Esophagus mucosa (tissue), 1 donor: Measurements from ENCODE around the gene RUSF1. TPM values are rescaled to one million over a fixed set of nuclear protein-coding genes. Genes with fewer than 3 reads are reported as not detected.
"Not testable (repeated sequence)": the region's sequence is repeated elsewhere in the genome, so short reads cannot be mapped to it uniquely, and the experiment has no call there.

Source experiments
- ATAC-seq: fragments of 200-7000 bp; cut with Tn5 transposase; one replicate; pipeline ENCODE4 v1.9.1; 2020
- total RNA-seq: library from RNA; stranded (reverse); gene quantifications from one replicate; pipeline ENCODE4 v1.2.4, GENCODE V29; 2023
- donor health status: DM: yes; HTN: yes; CAD: no.

RUSF1 gene
- total RNA-seq, 1 donor from 2014 or later = 29.9 TPM

DNA sequence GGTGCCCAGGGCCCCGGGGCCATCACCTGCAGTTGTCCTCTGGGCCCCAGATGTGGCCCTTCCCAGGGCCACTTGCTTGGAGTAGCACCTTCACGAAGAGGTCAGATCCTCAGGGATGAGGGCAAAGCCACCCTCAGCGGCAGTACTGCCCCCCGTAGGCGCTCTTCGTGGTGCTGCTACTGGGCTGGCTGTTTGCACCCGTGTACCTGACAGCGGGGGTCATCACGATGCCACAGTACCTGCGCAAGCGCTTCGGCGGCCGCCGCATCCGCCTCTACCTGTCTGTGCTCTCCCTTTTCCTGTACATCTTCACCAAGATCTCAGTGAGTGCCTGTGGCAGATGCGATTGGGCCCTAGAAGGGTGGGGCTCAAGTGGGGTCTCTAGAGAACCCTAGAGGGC lies 22.6 kb downstream of the RUSF1 start:
- ATAC-seq = no peak

DNA sequence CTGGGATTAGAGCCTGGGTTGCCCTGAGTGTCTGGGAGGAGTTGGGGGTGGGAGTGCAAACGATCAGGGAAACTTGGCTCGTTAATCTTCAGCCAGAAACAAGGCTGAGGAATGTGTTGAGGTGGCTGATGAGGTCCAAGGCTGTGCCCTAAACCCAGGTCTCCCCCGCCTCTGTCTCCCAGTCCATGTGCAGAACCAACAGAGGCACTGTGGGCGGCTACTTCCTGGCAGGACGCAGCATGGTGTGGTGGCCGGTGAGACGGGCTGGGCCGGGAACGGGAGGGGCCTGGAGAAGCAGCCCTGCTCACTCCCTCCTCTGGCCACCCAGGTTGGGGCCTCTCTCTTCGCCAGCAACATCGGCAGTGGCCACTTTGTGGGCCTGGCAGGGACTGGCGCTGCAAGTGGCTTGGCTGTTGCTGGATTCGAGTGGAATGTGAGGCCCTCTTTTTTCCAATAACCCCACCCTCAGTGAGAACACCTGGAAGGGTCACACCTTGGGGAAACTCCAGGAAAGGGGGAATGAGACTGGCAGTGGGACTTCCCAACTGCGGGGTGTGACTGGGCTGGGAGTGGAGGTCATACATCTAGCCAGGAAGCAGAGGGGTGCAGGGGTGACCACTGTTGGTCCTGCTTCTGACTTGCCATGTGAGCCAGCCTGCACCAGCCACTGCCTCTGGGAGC lies 23.6 kb downstream of the RUSF1 start:
- ATAC-seq = no peak

DNA sequence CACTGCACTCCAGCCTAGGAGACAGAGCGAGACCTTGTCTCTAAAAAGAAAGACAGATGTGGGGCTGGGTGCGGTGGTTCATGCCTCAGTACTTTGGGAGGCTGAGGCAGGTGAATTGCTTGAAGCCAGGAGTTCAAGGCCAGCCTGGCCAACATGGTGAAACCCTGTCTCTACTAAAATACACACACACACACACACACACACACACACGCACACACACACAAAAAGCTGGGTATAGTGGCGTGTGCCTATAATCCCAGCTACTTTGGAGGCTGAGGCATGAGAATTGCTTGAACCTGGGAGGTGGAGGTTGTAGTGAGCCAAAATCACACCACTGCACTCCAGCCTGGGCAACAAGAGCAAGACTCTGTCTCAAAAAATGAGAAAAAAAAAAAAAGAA lies 24.1 kb downstream of the RUSF1 start:
- ATAC-seq = not testable (repeated sequence)

DNA sequence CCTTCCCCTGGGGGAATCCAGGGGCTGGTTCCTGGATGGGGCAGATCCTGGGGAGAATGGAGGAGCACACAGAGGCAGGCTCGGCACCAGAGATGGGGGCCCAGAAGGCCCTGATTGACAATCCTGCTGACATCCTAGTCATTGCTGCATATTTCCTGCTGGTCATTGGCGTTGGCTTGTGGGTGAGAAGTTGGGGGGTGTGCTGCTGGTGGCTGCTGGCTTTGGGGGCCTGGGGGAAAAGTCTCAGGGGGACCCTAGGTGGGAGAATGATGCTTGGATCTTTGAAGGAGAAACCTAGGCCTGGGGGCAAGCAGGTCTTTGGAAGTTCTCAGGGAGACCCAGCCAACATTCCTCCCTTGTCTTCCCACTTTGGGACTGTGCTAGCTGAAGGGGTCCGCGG lies 25.1 kb downstream of the RUSF1 start, which contains the start of gene SLC5A2:
Gene SLC5A2 (plus strand): TSS at position 43 of the 400 bp plus-strand sequence. CDS start 14 bp downstream, at position 57.
- ATAC-seq = no peak

DNA sequence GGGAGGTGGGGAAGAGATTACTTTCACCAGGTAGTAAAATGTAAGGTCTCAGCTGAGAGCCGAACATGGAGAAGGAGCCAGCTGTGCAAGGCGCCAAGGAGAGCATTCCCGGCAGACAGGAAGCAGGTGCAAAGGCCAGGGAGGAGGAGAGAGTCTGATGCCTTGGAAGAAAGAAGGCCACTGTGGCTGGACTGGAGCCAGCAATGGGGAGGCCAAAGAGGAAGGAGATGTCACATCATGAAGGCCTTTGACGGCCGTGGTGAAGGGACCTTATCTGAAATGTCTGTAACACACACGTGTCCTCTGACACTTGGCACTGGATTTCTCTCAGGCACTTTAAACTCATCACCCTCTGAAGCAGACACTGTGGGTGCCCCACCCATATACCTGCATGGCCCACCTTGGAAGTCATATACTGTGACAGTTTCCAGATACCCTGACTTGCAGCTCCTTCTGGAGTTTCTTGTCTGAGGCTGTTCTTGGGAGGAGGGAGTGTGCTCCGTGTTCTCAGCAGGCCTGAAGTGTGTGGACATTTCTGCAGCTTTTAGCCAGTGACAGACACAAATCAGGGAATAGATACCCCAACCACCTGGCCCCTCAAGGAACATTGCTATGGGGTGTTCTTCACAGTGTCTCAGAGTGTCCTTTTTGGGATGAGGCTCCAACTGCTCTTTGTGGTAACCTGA lies 27.2 kb downstream of the RUSF1 start:
- ATAC-seq = no peak

DNA sequence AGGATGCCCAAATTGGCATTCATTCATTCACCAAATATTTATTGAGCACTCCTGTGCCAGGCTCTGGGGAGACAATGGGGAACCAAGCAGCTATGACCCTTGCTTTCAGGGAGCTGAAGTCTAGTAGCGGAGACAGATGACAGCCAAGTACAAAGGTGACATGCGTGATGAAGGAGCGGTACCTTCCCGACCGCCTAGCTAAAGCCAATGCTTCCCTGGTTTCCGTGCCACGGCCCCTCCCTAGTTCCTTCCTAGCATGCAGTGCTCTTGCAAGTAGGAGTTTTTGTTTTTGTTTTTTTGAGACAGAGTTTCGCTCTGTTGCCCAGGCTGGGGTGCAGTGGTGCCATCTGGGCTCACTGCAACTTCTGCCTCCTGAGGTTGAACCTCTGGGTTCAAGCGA lies 28.4 kb downstream of the RUSF1 start:
- ATAC-seq = no peak

DNA sequence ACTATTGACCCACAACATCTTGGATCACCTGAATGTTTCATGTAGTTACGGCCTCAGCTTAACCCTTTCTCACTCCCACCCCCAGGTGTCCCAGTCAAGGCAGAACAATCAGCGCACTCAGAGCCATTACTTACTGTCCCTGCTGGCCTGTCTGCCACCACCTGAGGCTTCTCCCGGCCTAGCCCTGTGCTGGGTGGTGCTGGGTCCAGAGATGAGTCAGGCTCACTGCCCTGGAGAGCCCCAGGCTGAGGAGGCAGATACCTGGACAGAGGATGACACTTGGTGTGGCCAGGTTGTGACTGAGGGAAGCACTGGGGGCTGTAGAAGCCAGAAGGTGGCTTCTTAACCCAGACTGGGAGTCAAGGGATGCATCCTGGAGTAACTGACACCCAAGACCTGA lies 29.2 kb downstream of the RUSF1 start:
- ATAC-seq = peak; percentile 20

DNA sequence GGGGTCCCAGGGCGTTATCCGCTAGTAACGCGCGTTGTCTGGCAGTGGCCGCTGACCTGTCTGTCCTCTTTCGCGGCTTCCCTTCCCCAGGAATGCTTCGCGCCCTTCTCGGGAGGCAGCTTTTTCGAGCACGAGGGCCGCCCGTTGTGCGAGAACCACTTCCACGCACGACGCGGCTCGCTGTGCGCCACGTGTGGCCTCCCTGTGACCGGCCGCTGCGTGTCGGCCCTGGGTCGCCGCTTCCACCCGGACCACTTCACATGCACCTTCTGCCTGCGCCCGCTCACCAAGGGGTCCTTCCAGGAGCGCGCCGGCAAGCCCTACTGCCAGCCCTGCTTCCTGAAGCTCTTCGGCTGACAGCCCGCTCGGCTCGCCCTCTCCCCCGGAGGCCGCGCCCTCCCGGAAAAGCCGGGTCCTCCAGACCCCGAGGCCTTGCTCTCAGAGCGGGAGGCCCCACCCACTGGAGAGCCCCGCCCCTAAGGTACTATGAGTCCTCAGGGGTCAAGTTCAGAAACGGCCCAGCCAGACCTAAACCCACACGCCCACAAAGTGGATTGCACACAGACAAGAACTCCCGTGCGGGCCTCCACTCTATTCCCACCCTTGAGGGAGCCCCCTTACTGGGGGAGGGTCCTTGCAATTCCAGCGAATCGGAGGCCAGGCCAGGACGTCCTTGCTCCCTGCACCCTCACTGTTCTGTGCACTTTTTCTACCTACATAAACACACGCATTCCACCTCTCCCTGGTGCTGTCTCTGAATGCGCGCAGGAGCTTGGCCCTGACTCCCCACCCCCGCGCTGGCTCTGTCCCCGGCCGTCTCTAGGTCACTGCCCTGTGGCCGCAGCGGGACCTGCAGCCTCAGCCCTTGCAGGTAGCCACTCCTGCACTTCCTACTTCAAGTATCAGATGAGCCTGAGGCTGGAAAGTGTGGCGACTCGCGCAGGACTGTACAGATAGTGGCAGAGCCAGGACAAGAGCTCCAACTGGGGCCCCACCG lies 30.7 kb downstream of the RUSF1 start:
- ATAC-seq = peak; percentile 6

DNA sequence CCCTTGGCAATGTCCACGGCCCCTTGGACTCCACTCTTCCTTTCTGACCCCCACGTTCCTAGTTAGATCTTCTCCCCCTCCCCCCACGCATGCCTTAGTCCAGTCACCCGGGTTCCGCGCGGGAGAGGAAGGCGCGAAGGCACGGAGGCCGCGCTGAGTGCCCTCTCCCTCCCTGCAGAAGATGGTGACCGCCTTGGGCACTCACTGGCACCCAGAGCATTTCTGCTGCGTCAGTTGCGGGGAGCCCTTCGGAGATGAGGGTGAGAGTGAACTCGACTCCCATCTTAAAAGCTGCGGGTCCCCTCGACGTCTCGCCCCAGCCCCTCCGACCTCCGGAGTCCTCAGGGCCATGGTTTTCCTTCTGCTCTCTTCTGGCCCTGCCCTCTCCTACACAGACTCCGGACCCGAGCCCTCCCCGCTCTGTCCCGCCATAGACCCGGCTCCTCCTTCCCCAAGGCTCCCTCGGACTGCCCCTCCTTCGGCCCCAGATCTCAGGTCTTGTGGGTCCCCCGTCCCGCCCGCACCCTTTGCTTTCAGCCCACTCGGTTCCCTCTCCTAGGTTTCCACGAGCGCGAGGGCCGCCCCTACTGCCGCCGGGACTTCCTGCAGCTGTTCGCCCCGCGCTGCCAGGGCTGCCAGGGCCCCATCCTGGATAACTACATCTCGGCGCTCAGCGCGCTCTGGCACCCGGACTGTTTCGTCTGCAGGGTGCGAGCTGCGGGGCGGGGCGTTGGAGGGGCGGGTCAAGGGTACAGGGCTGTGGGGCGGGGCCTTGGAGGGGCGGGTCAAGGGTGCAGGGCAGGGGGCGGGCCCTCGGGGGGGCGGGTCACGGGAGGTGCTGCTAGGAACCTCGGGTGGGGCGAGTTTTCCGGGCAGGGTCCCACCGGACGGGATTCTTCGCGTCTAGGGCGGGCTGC lies 31.6 kb downstream of the RUSF1 start:
- ATAC-seq = peak; percentile 81

DNA sequence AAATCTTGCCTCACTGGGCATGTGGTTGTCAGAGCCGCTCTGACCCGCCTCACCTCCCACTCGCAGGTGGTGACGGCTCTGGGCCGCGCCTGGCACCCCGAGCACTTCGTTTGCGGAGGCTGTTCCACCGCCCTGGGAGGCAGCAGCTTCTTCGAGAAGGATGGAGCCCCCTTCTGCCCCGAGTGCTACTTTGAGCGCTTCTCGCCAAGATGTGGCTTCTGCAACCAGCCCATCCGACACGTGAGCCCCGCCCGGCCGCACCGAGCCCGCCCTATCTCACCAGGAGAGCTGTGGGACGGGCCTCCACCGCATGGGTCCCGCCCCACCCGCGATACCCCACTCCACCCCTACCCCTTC lies 32.3 kb downstream of the RUSF1 start:
- ATAC-seq = no peak

DNA sequence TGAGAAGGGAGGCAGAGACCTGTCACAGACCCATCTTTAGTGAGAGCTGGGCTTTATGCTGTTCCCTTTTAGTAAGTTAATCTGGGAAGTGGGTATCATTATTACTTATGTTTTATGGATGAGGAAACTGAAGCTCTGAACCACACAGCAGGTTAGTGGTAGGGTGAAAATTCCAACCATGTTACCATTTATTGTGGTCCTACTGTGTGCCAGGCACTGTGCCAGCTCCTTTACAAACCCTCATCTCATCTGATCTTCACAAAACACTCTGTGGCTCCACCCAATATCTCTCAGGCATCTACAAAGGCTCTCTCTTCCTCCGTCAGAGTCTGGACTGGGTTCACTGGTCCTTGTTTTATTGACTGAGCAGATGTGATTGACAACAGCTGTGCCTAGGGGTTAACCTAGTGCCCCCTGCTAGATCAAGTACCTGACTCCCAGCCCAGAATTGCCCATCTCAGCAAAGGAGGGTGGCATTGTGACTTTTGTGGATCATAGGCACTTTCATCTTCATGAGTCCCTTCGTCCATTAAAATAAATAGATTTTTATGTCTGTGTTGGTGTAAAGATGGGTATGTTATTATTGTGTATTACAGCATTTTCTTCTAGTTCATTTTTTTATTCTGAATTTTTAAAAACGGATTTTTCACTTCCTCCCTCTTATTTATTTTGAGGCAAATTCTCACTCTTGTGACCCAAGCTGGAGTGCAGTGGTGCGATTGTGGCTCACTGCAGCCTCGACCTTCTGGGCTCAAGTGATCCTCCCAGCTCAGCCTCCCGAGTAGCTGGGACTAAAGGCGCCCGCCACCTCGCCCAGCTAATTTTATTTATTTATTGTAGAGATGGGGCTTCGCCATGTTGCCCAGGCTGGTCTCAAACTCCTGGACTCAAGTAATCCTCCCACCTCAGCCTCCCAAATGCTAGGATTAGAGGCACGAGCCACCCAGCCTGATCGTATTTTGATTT lies 33.1 kb downstream of the RUSF1 start:
- ATAC-seq = no peak

DNA sequence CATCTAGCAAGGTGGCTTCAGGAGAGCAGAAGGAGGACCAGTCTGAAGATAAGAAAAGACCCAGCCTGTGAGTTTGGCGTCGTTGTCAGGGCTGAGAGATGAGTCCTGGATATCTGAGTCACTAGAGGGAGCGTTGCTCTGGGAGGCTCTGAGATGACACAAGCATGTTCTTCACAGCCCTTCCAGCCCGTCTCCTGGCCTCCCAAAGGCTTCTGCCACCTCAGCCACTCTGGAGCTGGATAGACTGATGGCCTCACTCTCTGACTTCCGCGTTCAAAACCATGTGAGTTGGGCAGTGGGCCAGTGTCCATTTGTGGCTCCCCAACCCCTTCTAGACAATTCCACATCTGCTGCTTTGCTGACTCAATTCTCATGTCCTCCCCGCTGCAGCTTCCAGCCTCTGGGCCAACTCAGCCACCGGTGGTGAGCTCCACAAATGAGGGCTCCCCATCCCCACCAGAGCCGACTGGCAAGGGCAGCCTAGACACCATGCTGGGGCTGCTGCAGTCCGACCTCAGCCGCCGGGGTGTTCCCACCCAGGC lies 33.9 kb downstream of the RUSF1 start:
- ATAC-seq = no peak

DNA sequence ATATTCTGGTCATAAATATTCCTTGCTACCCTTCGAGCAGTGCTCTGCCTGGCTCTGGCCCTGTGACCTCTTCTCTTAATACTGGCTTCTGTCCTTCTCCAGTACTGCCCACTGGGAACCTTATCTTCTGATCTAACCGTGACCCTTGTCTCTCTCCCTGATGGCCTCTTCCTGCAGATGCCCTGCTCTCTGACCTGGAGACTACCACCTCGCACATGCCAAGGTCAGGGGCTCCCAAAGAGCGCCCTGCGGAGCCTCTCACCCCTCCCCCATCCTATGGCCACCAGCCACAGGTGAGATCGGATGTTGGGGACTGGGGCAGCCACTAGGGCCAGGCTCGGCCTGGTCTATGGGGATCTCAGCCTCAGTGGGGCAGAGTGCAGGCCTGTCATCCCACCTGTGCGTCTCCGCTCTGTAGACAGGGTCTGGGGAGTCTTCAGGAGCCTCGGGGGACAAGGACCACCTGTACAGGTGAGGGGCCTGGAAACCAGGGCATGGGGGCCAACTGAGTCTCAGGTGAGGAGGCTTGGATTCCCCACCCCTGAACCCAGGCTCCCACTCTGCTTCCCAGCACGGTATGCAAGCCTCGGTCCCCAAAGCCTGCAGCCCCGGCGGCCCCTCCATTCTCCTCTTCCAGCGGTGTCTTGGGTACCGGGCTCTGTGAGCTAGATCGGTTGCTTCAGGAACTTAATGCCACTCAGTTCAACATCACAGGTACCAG lies 34.8 kb downstream of the RUSF1 start:
- no peak for ATAC-seq

DNA sequence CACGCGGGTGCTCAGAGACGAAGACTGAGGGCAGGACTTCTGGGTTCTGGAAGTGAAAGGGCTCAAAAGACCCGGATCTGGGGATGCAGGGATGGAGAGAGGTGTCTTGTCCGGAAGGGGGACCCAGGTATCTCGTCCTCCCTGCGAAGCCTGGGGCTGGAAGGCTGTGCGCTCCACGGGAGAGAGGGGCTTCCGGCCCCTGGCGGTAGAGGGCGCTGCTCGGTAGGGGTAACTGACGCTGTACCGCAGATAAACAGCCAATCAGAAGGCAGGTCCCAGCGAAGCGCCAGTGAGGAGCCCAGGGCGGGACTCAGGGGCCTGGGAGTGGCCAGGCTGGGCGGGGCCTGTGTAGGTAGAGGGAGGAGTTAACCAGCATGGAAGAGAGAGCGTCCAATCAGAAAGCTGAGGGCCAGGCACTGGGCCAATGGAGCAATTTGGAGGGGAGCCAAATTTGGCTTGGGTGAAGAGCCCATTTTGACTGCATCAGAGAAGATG lies 35.4 kb downstream of the RUSF1 start:
- peak; percentile 81 for ATAC-seq

DNA sequence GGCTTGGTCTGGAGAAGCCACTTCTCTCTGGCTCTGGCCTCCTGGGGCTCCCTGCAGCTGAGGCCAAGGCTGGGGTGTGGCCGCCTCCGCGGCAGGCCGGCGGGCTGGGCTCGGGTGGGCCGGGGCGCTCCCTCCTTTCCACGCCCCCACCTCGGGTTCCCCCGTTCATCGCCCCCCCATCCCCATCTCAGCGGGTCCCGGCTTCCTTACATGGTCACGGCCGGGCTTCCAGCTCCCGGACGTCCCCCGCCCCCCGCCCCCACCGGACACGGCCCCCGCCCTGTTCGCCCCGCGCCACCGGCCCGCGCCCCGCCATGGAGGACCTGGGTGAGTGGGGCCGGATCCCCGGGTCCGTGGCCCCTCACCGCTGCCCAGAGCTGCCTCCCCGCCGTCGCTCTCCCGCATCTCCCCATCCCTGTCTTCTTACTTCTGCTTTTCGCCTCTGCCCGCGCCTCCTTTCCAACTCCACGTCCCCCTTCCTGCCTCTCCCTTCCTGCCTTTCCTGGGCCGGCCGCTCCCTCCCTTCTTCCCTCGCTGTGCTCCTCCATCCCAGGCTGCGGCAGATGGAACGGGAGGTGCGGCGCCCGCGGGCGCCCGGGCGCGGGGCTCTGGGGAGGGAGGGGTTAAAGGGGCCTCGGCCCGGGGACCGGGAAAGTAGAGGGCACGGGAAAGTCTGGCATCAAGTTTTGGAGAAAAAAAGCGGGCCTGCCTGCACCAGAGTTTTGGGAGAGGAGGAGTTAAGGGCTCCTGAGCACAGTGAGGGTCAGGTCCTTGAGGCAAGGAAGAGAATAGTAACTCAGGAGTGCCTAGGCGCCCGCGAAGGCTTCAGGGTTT lies 36.1 kb downstream of the RUSF1 start, which contains the start of gene TGFB1I1:
Gene TGFB1I1 (plus strand): TSS at position 278 of the 834 bp plus-strand sequence. CDS start 37 bp downstream, at position 315.
- peak; percentile 31 for ATAC-seq

DNA sequence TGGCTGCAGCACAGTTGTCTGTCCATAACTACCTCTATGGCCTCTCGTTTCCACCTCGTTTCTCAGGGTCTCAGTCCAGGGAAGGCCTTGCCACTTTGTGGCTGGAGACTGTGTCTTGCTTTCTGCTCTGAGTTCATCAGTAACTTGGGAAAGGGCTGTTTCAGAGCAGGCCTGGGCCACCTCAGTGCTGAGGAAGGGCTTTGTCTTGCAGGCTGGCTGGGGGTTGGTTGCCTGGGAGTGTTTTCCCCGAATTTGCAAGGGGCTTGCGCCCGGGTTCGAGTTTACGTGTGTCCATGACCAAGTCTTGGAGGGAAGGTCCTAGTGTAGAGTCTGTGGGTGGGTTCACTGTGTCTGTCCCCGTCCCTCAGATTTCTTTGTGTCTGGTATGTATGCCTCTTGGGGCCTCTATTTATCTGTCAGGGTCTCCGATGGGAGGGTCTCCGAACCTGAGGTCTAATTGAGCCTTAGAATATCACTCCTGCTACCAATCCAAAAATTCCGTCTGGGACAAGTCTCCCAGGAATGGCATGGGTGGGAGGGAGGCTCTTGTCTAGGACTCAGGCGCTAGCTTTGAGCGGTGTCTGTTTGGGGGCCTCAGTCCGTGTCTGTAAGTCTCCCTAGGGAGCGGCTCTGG lies 36.8 kb downstream of the RUSF1 start:
- ATAC-seq = no peak

DNA sequence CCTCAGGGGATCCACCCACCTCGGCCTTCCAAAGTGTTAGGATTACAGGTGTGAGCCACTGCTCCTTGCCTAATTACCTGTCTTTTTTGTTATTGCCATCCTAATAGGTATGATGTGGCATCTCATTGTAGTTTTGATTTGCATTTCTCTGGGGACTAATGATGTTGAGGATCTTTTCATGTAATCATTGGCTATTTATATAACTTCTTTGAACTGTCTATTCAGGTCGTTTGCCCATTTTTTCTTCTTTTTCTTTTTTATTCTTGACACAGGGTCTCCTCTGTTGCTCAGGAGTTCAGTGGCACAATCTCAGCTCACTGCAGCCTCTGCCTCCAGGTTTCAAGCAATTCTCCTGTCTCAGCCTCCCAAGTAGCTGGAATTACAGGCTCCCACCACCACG lies 37.6 kb downstream of the RUSF1 start:
- no peak for ATAC-seq

DNA sequence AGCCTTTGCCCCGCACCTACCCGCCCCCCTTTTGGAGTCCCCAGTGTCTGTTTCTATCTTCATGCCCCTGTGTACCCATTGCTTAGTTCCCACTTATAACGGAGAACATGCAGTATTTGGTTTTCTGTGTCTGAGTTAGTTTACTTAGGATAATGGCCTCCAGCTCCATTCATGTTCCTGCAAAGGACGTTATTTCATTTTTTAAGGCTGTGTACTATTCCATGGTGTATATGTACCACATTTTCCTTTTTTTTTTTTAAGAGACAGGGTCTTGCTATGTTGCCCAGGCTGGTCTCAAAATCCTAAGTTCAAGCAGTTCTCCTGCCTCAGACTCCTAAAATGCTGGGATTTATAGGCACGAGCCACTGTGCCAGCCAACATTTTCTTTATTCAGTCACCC lies 40.3 kb downstream of the RUSF1 start:
- no peak for ATAC-seq
